Transverse colon (tissue), 4 donors: Measurements from ENCODE around the gene ZBED3. TPM values are rescaled to one million over a fixed set of nuclear protein-coding genes. Genes with fewer than 3 reads are reported as not detected.

Source experiments
- DNase-seq: peaks from one replicate; pipeline ENCODE4 v3.0.0-alpha.2; 2019
- H3K27ac ChIP-seq, 4 donors: fragments of 200-600 bp; sonication (generic); 2 replicates each; pipeline ENCODE4 v1.5.1; 2016 to 2018; ENCODE audit warnings: inconsistent platforms in 4 of 4
- H3K27me3 ChIP-seq: fragments of 200-600 bp; sonication (generic); 2 replicates; pipeline ENCODE4 v1.5.1; 2017; ENCODE audit warnings: inconsistent platforms
- H3K36me3 ChIP-seq, 4 donors: fragments of 200-600 bp; sonication (generic); 2 replicates each; pipeline ENCODE4 v1.5.1; 2017 to 2019; ENCODE audit warnings: inconsistent platforms in 4 of 4
- H3K4me1 ChIP-seq, 4 donors: fragments of 200-600 bp; sonication (generic); 2 replicates each; pipeline ENCODE4 v1.5.1; 2017 to 2020; ENCODE audit warnings: inconsistent platforms in 4 of 4
- H3K4me3 ChIP-seq, 4 donors: fragments of 200-600 bp; sonication (generic); 1 replicate in 1 of 4; 2 replicates in 3 of 4; pipeline versions ENCODE4 v1.5.1 to v1.6.1; 2017 to 2019; ENCODE audit warnings: inconsistent platforms in 4 of 4
- H3K9me3 ChIP-seq, 2 donors: fragments of 200-600 bp; sonication (generic); 2 replicates each; pipeline ENCODE4 v1.5.1; 2017 to 2019; ENCODE audit warnings: inconsistent platforms in 2 of 2
- EP300 ChIP-seq: sonication (generic); formaldehyde crosslinking; IDR thresholded peaks from one replicate; pipeline ENCODE4 v1.6.1; 2017; ENCODE audit warnings: antibody characterized with exemption, low read depth
- POLR2A ChIP-seq: fragments of 450-650 bp; IDR thresholded peaks from one replicate; pipeline ENCODE4 v1.6.1; 2016; ENCODE audit warnings: antibody characterized with exemption, mild to moderate bottlenecking, moderate library complexity
- POLR2AphosphoS5 ChIP-seq, 3 donors: sonication (generic); formaldehyde crosslinking; IDR thresholded peaks; one replicate each; pipeline ENCODE4 v1.6.1; 2016; ENCODE audit warnings: antibody characterized with exemption in 3 of 3
- WGBS, 2 donors: methylation state at CpG; one replicate each; pipeline ENCODE4 v1.1.5; 2018; ENCODE audit warnings: low coverage in 1 of 2; 5-methylcytosine and 5-hydroxymethylcytosine counted together
- in situ Hi-C, 4 donors: fragments of 200-750 bp; cut with MboI; loops; one replicate each; pipeline versions ENCODE4 v1.15.0 to v1.15.1; 2017; ENCODE audit warnings: low sequenced_read_pairs in 3 of 4, low pct_ligation_motif_present in 1 of 4, low pct_unique_long_range_greater_than_20kb in 1 of 4
- intact Hi-C: fragments of 100-400 bp; cut with DNase I; formaldehyde crosslinking; loops from one replicate; pipeline ENCODE4 v1.15.1; 2023; ENCODE audit warnings: low total_unique reads
- total RNA-seq, 4 donors: library from RNA; depleted of rRNA; stranded (reverse); fragments of >200 nt; gene quantifications; one replicate each; pipeline ENCODE4 v1.1.0, GENCODE V29; 2016
- TF ChIP-seq, protein P1 (sequence below), 5 experiments: fragments of 200-600 bp in 3 of 5; fragments of 450-650 bp in 2 of 5; sonication (generic) in 3 of 5; IDR thresholded peaks; 1 replicate in 2 of 5; 2 replicates in 3 of 5; pipeline ENCODE4 v1.5.1; 2016 to 2017; ENCODE audit warnings: antibody characterized with exemption in 5 of 5, inconsistent platforms in 3 of 5, mild to moderate bottlenecking in 2 of 5, moderate library complexity in 1 of 5

ZBED3 gene
- total RNA-seq, 4 donors from 2014 or later, result 1.9 to 56.1 (median 6.7) TPM

DNA sequence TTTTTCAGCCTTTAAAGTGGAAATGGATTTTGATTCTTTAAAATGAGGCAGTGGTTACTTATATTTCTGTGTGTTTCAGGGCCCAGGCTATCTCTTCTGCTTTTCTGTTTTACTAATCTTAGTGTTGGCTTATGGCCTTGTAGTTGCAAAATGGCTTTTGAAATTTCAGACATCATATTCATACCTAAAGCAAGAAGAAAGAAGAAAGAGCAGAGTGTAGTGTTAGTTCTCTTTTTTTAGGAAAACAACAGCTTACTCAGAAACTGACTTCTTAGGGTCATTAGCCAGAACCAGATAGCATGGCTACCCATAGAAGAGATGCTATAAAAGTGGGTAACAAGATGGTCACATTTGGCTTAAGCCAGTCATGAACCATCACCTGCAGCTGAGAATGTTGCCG lies 20.9 kb downstream of the ZBED3 start:
- H3K27me3 ChIP-seq, result no peaks in the 10 kb centered on the region
- no peak for DNase-seq
- in situ Hi-C loops, result no loop called here
- peaks cover 0 to 34% (median 14%) of the 10 kb centered on the region in 4 donors for H3K36me3 ChIP-seq
- H3K27ac ChIP-seq, result no peak overlapping the region
- H3K4me3 ChIP-seq, result no peak overlapping the region
- intact Hi-C loops, result no loop called here
- WGBS, 2 donors, result 87 to 100% methylated on average over 1 of the region's 1 CpG
- TF ChIP-seq EP300 (no peak), POLR2AphosphoS5 (IDR thresholded peaks at IDR 0.05) (no peak), POLR2A (no peak)
- TF ChIP-seq, protein P1, sequence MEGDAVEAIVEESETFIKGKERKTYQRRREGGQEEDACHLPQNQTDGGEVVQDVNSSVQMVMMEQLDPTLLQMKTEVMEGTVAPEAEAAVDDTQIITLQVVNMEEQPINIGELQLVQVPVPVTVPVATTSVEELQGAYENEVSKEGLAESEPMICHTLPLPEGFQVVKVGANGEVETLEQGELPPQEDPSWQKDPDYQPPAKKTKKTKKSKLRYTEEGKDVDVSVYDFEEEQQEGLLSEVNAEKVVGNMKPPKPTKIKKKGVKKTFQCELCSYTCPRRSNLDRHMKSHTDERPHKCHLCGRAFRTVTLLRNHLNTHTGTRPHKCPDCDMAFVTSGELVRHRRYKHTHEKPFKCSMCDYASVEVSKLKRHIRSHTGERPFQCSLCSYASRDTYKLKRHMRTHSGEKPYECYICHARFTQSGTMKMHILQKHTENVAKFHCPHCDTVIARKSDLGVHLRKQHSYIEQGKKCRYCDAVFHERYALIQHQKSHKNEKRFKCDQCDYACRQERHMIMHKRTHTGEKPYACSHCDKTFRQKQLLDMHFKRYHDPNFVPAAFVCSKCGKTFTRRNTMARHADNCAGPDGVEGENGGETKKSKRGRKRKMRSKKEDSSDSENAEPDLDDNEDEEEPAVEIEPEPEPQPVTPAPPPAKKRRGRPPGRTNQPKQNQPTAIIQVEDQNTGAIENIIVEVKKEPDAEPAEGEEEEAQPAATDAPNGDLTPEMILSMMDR (IDR thresholded peaks at IDR 0.05), result no peak
- H3K9me3 ChIP-seq, result no peaks in the 10 kb centered on the region
- H3K4me1 ChIP-seq, result no peaks in the 10 kb centered on the region

DNA sequence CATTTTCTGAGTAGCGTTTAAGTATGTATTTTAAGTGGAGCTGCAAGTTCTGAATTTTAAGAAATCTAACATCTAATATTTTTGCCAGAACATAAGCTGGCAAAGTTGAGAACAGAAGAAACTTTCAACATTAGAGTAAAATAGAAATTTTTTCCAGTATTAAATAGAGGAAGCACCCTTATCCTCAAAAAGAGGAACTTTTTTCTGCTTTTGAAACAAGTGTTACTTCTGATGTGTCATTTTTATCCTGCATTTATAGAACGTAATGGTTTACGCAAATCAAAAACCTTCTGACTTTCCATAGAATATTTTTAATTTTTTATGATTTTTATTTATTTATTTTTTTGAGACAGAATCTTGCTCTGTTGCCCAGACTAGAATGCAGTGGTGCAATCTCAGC lies 21.8 kb downstream of the ZBED3 start:
- Histone ChIP-seq H3K4me1 (no peaks in the 10 kb centered on the region), H3K27me3 (no peaks in the 10 kb centered on the region), H3K27ac (no peak overlapping the region), H3K9me3 (no peaks in the 10 kb centered on the region), H3K36me3 (peaks cover 0 to 43% (median 19%) of the 10 kb centered on the region in 4 donors), H3K4me3 (no peak overlapping the region)
- intact Hi-C loops (no loop called here), in situ Hi-C loops (no loop called here)
- 87 to 90% methylated on average over 3 of the region's 3 CpGs for WGBS, 2 donors
- TF ChIP-seq, protein P1 (IDR thresholded peaks at IDR 0.05), result no peak
- TF ChIP-seq POLR2AphosphoS5 (IDR thresholded peaks at IDR 0.05), result no peak
- TF ChIP-seq POLR2A, result no peak
- no peak for TF ChIP-seq EP300
- DNase-seq, result no peak

DNA sequence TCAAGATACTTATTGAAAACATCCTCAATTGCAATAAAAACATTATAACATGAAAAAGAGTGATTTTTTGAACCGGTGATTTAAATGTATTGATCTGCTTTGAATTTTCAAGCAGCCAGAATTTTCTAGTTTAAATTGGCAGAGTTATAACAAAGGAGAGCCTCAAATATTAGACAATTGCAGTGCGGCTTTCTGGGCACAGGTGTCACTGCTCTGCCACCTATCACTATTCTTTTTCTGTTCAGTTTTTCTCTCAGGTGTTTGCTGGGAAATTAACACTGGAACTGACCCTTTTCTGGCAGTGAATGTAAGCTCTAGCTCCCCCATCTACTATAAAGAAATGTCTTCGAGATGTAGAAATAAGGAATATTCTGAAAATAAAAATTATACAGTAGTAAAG lies 23.0 kb downstream of the ZBED3 start:
- TF ChIP-seq EP300 (no peak), POLR2AphosphoS5 (IDR thresholded peaks at IDR 0.05) (no peak), POLR2A (no peak)
- TF ChIP-seq, protein P1 (IDR thresholded peaks at IDR 0.05), result no peak
- DNase-seq, result no peak
- no peaks in the 10 kb centered on the region for H3K27me3 ChIP-seq
- peaks cover 0 to 55% (median 24%) of the 10 kb centered on the region in 4 donors for H3K36me3 ChIP-seq
- in situ Hi-C loops (no loop called here), intact Hi-C loops (no loop called here)
- 60 to 86% methylated on average over 3 of the region's 3 CpGs for WGBS, 2 donors
- H3K9me3 ChIP-seq, result no peaks in the 10 kb centered on the region
- no peaks in the 10 kb centered on the region for H3K4me1 ChIP-seq
- no peak overlapping the region for H3K4me3 ChIP-seq
- no peak overlapping the region for H3K27ac ChIP-seq

DNA sequence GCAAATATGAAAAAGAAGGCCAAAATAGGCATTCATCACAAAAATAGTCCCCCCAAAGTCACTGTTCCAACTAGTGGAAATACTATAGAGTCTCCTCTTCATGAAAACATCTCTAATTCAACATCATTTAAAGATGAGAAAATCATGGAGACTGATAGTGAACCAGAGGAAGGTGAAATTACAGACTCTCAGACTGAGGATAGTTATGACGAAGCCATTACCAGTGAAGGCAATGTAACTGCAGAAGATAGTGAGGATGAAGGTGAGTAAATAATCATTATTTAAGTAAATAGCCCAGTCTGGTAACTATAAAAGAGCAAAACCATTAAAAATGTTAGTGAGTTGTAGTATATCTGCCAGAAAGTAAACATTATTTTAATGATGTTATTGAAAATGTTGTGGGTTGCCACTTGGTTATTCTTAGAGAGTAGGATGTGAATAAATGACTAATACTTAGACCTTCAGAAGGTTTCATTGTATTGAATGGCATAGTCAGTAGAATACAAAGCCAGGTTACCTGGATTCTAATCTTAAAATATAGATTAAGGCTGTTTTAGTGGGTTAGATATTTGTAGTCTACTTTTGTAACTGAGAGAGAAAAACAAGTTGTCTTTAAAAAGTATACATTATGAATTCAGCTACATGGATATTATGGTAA lies 40.5 kb downstream of the ZBED3 start:
- 90 to 100% methylated on average over 1 of the region's 1 CpG for WGBS, 2 donors
- intact Hi-C loops (no loop called here), in situ Hi-C loops (no loop called here)
- DNase-seq, result no peak
- Histone ChIP-seq H3K9me3 (no peaks in the 10 kb centered on the region), H3K4me1 (no peaks in the 10 kb centered on the region), H3K36me3 (peaks cover 0 to 31% (median 14%) of the 10 kb centered on the region in 4 donors), H3K27me3 (no peaks in the 10 kb centered on the region), H3K27ac (no peak overlapping the region), H3K4me3 (no peak overlapping the region)
- TF ChIP-seq, protein P1 (IDR thresholded peaks at IDR 0.05), result no peak
